Peyer's patch (tissue), 4 donors: Measurements from ENCODE around the gene SEMA3F. TPM values are rescaled to one million over a fixed set of nuclear protein-coding genes. Genes with fewer than 3 reads are reported as not detected.

ENCODE experiments used
- DNase-seq, 3 donors: peaks; one replicate each; pipeline ENCODE4 v3.0.0-alpha.2; 2017 to 2019
- H3K27ac ChIP-seq, 4 donors: fragments of 200-600 bp; sonication (generic); one replicate each; pipeline ENCODE4 v1.5.1; 2016 to 2019
- H3K27me3 ChIP-seq, 2 donors: fragments of 200-600 bp; sonication (generic); one replicate each; pipeline ENCODE4 v1.5.1; 2019
- H3K36me3 ChIP-seq, 3 donors: fragments of 200-600 bp; sonication (generic); one replicate each; pipeline ENCODE4 v1.5.1; 2016 to 2019
- H3K4me1 ChIP-seq, 4 donors: fragments of 200-600 bp; sonication (generic); one replicate each; pipeline ENCODE4 v1.5.1; 2016 to 2019
- H3K4me3 ChIP-seq, 4 donors: fragments of 200-600 bp; sonication (generic); 1 replicate in 3 of 4; 2 replicates in 1 of 4; pipeline ENCODE4 v1.5.1; 2016 to 2019; ENCODE audit warnings: mild to moderate bottlenecking in 1 of 4
- H3K9me3 ChIP-seq, 4 donors: fragments of 200-600 bp; sonication (generic); one replicate each; pipeline ENCODE4 v1.5.1; 2016 to 2019; ENCODE audit warnings: mild to moderate bottlenecking in 1 of 4
- CTCF ChIP-seq, 6 experiments: fragments of 450-650 bp in 4 of 6; fragments of 200-600 bp in 2 of 6; sonication (generic) in 1 of 6; IDR thresholded peaks; one replicate each; pipeline ENCODE4 v1.5.1; 2017 to 2019; ENCODE audit warnings: antibody characterized with exemption in 6 of 6, mild to moderate bottlenecking in 3 of 6, moderate library complexity in 1 of 6
- POLR2A ChIP-seq, 2 donors: fragments of 450-650 bp; IDR thresholded peaks; one replicate each; pipeline ENCODE4 v1.5.1; 2017; ENCODE audit warnings: antibody characterized with exemption in 2 of 2, mild to moderate bottlenecking in 2 of 2, moderate library complexity in 2 of 2
- total RNA-seq, 4 donors: library from RNA; depleted of rRNA; stranded (reverse); fragments of >200 nt; gene quantifications; one replicate each; pipeline ENCODE4 v1.1.0, GENCODE V29; 2016

The SEMA3F gene
- total RNA-seq, 4 donors from 2014 or later = 21.2 to 41.0 (median 23.2) TPM

GRCh38 chr3:50219285-50219684 lies 64.2 kb downstream of the SEMA3F start:
- Histone ChIP-seq H3K4me1 (no peaks in the 10 kb centered on the region), H3K4me3 (no peak overlapping the region), H3K27me3 (no peaks in the 10 kb centered on the region), H3K36me3 (no peaks in the 10 kb centered on the region), H3K9me3 (no peaks in the 10 kb centered on the region), H3K27ac (no peak overlapping the region)
- no peak for TF ChIP-seq CTCF (IDR thresholded peaks at IDR 0.05)
- TF ChIP-seq POLR2A (IDR thresholded peaks at IDR 0.05) = no peak
- no peak for DNase-seq

GRCh38 chr3:50220109-50220508 lies 65.0 kb downstream of the SEMA3F start:
- H3K4me1 ChIP-seq = no peaks in the 10 kb centered on the region
- H3K27ac ChIP-seq = no peak overlapping the region
- H3K36me3 ChIP-seq = no peaks in the 10 kb centered on the region
- H3K4me3 ChIP-seq = no peak overlapping the region
- H3K27me3 ChIP-seq = no peaks in the 10 kb centered on the region
- no peaks in the 10 kb centered on the region for H3K9me3 ChIP-seq
- TF ChIP-seq CTCF (IDR thresholded peaks at IDR 0.05) = no peak
- TF ChIP-seq POLR2A (IDR thresholded peaks at IDR 0.05) = no peak
- no peak for DNase-seq

DNA sequence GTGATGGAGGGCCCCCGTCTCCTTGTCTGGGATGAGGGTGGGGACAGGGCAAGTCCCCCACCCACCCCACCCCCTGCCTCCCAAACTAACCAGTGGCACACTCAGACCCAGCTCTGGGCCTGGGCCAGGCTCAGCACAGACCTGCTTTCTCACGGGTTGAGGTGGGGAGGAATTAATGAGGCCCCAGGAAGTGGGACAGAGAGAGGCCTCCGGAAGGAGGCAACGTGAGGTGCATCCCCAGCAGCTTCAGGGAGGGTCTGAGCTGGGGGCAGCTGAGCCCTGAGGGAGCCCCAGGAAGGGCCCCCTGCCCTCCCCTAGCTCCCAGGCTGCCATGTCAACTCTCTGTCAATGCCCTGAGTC lies 65.9 kb downstream of the SEMA3F start:
- H3K27ac ChIP-seq = no peak overlapping the region
- H3K4me3 ChIP-seq = no peak overlapping the region

DNA sequence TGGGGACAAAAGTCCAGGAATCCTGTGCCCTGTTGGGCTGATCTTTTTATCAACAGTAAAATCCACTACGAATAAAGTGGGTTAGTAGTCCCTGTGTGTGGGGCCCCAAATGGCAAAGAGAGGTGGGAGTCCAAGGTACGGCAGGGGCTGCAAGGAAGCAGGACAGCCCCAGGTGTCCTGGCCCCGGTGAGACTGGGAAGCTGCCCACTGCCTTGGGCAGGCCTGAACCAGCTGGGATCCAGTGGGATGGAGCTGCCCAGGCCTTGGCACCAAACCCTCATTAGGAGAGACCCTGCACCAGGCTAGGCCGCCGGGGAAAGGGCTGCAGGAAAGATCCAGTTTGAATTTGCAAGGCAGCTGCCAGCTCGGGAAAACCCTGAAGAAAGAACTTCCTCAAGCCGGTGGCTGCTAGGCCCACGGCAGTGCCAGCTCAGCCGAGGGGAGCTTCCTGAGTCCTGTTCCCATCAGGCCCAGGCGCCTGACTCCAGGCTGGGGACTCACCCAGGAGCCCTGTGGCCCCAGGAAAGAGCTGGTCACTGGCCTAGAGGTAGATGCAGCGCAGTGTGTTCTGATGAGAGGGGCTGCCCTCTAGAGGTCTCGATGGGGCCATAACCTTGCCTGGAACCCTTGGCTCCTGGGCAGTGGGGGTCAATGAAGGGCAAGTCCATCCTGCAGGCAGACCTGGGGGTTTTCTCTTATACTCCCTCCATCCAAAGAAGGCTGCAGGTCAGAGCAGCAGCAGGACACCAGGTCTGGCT lies 66.5 kb downstream of the SEMA3F start:
- H3K36me3 ChIP-seq = no peaks in the 10 kb centered on the region
- no peaks in the 10 kb centered on the region for H3K9me3 ChIP-seq
- H3K27me3 ChIP-seq = no peaks in the 10 kb centered on the region
- no peak for TF ChIP-seq POLR2A (IDR thresholded peaks at IDR 0.05)
- TF ChIP-seq CTCF (IDR thresholded peaks at IDR 0.05) = no peak
- no peak overlapping the region for H3K4me3 ChIP-seq
- H3K4me1 ChIP-seq = peaks cover 0 to 6% (median 0%) of the 10 kb centered on the region in 4 donors
- no peak overlapping the region for H3K27ac ChIP-seq
- no peak for DNase-seq

More for the DNA sequence above, 65.9 kb downstream of the SEMA3F start:
- no peak for DNase-seq
- H3K36me3 ChIP-seq = no peaks in the 10 kb centered on the region
- H3K4me1 ChIP-seq = no peaks in the 10 kb centered on the region
- TF ChIP-seq CTCF (IDR thresholded peaks at IDR 0.05) (no peak), POLR2A (IDR thresholded peaks at IDR 0.05) (no peak)
- no peaks in the 10 kb centered on the region for H3K27me3 ChIP-seq
- no peaks in the 10 kb centered on the region for H3K9me3 ChIP-seq

- Histone ChIP-seq H3K27ac (no peak overlapping the region), H3K4me3 (no peak overlapping the region), H3K27me3 (no peaks in the 10 kb centered on the region), H3K9me3 (no peaks in the 10 kb centered on the region), H3K36me3 (no peaks in the 10 kb centered on the region), H3K4me1 (peaks cover 0 to 11% (median 0%) of the 10 kb centered on the region in 4 donors)
- TF ChIP-seq CTCF (IDR thresholded peaks at IDR 0.05) = no peak
- TF ChIP-seq POLR2A (IDR thresholded peaks at IDR 0.05) = no peak
- no peak for DNase-seq
Measured at GRCh38 chr3:50222169-50222528, 67.0 kb downstream of the SEMA3F start.
